Measurements from ENCODE around the gene NR2E1. TPM values are rescaled to one million over a fixed set of nuclear protein-coding genes. Genes with fewer than 3 reads are reported as not detected.
A peak's percentile ranks its signal among the peaks of the same experiment; 100 is the strongest.

NR2E1 gene
- total RNA-seq, 2 experiments from 2014 or later = not detected

DNA sequence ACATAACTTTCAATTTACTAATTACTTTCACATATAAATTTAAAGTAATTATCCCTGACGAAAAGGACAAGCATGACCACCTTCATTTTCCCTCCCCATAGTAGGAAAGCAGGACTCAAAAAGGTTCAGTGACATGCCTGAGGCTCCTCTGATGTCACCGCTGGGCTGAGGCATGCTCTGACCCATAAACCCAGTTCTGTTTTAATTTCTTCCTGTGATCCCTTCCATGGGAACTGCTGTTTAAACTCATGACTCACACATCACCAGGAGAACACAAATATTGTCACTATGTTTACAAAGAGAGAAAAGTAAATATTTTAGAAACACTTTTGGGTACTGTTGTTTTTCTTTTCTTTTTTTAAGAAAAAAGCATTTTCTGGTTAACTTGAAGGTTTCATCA is 38.0 kb upstream of the NR2E1 start:
- H3K9me3 ChIP-seq (ENCODE audit: control insufficient read depth in 1 of 2, insufficient read depth in 1 of 2, low read length in 2 of 2) = no peaks in the 10 kb centered on the region
- H3K27ac ChIP-seq (ENCODE audit: low read depth in 1 of 2, low read length in 2 of 2) = no peak overlapping the region
- no peak for DNase-seq
- Mint-ChIP-seq H3K9me3 (no peaks in the 10 kb centered on the region), H3K27me3 (peaks cover 94% of the 10 kb centered on the region), H3K36me3 (ENCODE audit: low read depth) (no peaks in the 10 kb centered on the region), H3K4me1 (ENCODE audit: low read depth) (no peaks in the 10 kb centered on the region), H3K27ac (no peak overlapping the region), H3K4me3 (no peak overlapping the region)
- H3K27me3 ChIP-seq (ENCODE audit: control insufficient read depth in 1 of 2, insufficient read depth in 2 of 2, low read length in 2 of 2) = peaks cover 39 to 85% of the 10 kb centered on the region in 2 experiments
- ChIA-PET POLR2A (no interaction called here), CTCF (no interaction called here)
- no peak overlapping the region for H3K4me3 ChIP-seq (ENCODE audit: low read length)
- TF ChIP-seq, protein P1, sequence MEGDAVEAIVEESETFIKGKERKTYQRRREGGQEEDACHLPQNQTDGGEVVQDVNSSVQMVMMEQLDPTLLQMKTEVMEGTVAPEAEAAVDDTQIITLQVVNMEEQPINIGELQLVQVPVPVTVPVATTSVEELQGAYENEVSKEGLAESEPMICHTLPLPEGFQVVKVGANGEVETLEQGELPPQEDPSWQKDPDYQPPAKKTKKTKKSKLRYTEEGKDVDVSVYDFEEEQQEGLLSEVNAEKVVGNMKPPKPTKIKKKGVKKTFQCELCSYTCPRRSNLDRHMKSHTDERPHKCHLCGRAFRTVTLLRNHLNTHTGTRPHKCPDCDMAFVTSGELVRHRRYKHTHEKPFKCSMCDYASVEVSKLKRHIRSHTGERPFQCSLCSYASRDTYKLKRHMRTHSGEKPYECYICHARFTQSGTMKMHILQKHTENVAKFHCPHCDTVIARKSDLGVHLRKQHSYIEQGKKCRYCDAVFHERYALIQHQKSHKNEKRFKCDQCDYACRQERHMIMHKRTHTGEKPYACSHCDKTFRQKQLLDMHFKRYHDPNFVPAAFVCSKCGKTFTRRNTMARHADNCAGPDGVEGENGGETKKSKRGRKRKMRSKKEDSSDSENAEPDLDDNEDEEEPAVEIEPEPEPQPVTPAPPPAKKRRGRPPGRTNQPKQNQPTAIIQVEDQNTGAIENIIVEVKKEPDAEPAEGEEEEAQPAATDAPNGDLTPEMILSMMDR (IDR thresholded peaks at IDR 0.05) = no peak
- H3K4me1 ChIP-seq (ENCODE audit: insufficient read depth, low read length) = no peaks in the 10 kb centered on the region
- no peaks in the 10 kb centered on the region for H3K36me3 ChIP-seq (ENCODE audit: insufficient read depth, low read length)
- no peak for ATAC-seq (ENCODE audit: poor library complexity)
- intact Hi-C loops (cut with DNase I, micrococcal nuclease) = no loop called here

DNA sequence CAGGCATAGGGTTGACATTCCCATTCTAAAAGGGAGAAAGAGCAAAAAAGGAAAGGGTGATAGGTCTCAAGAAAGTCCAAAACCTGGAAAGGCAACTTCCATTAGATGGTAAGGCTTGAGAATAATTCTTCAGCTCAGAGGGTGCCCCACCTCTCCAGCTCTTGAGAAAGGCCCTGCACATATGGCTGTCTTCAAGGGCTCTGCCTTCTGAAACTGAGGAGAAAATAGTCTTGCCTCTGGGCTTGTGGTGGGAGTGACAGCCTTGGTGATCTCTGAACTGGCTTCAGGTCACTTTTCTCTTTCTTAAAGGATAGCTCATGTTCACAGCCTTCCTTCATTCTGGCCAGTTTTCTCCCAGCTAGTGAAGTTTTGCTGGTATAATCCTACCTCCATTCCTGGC is 35.6 kb upstream of the NR2E1 start:
- H3K27me3 ChIP-seq (ENCODE audit: control insufficient read depth in 1 of 2, insufficient read depth in 2 of 2, low read length in 2 of 2) = peaks cover 33 to 84% of the 10 kb centered on the region in 2 experiments
- CTCF ChIA-PET = no interaction called here

DNA sequence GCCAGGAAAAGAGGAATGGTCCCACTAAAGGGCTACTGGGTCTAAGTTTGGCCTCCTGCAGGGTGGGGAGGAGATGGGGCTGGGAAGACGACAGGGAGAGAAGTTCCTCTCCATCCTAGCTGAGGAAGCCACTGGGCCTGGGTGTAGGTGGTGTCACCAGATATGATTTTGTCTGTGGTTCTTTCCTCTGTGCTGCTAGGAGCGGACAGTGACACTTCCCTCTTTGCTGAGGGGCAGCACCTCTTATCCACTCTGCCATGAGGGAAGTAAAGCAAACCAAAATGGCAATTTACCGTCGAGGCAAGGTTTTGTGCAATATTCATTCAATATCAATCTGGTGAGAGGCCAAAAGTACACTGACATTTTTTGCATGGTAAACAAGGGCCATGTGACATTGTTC is 33.0 kb upstream of the NR2E1 start:
- Histone ChIP-seq H3K9me3 (ENCODE audit: control insufficient read depth in 1 of 2, insufficient read depth in 1 of 2, low read length in 2 of 2) (no peaks in the 10 kb centered on the region), H3K4me3 (ENCODE audit: low read length) (no peak overlapping the region), H3K4me1 (ENCODE audit: insufficient read depth, low read length) (peaks cover 7% of the 10 kb centered on the region), H3K36me3 (ENCODE audit: insufficient read depth, low read length) (no peaks in the 10 kb centered on the region), H3K27me3 (ENCODE audit: control insufficient read depth in 1 of 2, insufficient read depth in 2 of 2, low read length in 2 of 2) (peaks cover 43 to 74% of the 10 kb centered on the region in 2 experiments), H3K27ac (ENCODE audit: low read depth in 1 of 2, low read length in 2 of 2) (no peak overlapping the region)
- Mint-ChIP-seq H3K36me3 (ENCODE audit: low read depth) (no peaks in the 10 kb centered on the region), H3K9me3 (no peaks in the 10 kb centered on the region), H3K4me1 (ENCODE audit: low read depth) (peaks cover 14% of the 10 kb centered on the region), H3K27me3 (peaks cover 84% of the 10 kb centered on the region), H3K27ac (no peak overlapping the region), H3K4me3 (no peak overlapping the region)
- DNase-seq (peak in 1 of 14 experiments; percentile 15), ATAC-seq (ENCODE audit: poor library complexity) (no peak)
- TF ChIP-seq, protein P1 (IDR thresholded peaks at IDR 0.05) = no peak
- CTCF ChIA-PET = interaction anchor here (1.4 kb wide), 1 partner anchor 35 kb away, joined by 3 read pairs; no protein-coding TSS in a partner anchor
- intact Hi-C loops (cut with DNase I, micrococcal nuclease) = no loop called here
- POLR2A ChIA-PET = no interaction called here

More for the DNA sequence above, 35.6 kb upstream of the NR2E1 start:
- H3K36me3 ChIP-seq (ENCODE audit: insufficient read depth, low read length) = no peaks in the 10 kb centered on the region
- no peak overlapping the region for H3K4me3 Mint-ChIP-seq
- no peak overlapping the region for H3K4me3 ChIP-seq (ENCODE audit: low read length)
- no peaks in the 10 kb centered on the region for H3K36me3 Mint-ChIP-seq (ENCODE audit: low read depth)
- POLR2A ChIA-PET = interaction anchor here (1.2 kb wide), 1 partner anchor 12 kb away, joined by 5 read pairs; no protein-coding TSS in a partner anchor
- peaks cover 14% of the 10 kb centered on the region for H3K4me1 Mint-ChIP-seq (ENCODE audit: low read depth)
- H3K9me3 ChIP-seq (ENCODE audit: control insufficient read depth in 1 of 2, insufficient read depth in 1 of 2, low read length in 2 of 2) = no peaks in the 10 kb centered on the region
- no peak for DNase-seq
- intact Hi-C loops (cut with DNase I, micrococcal nuclease) = no loop called here
- ATAC-seq (ENCODE audit: poor library complexity) = no peak
- H3K27ac Mint-ChIP-seq = no peak overlapping the region
- peaks cover 90% of the 10 kb centered on the region for H3K27me3 Mint-ChIP-seq
- H3K27ac ChIP-seq (ENCODE audit: low read depth in 1 of 2, low read length in 2 of 2) = no peak overlapping the region
- peaks cover 7% of the 10 kb centered on the region for H3K4me1 ChIP-seq (ENCODE audit: insufficient read depth, low read length)
- no peaks in the 10 kb centered on the region for H3K9me3 Mint-ChIP-seq
- TF ChIP-seq, protein P1 (IDR thresholded peaks at IDR 0.05) = no peak
